Stimulated activated CD4-positive, alpha-beta T cell treated with anti-CD3 and anti-CD28 coated beads, Interleukin-1b, Interleukin-23, amount 100 ng/mL, for 1 hour (primary cell): Measurements from ENCODE around the gene EEF1AKMT2.

Experiments used
- DNase-seq, 2 donors: peaks; one replicate each; pipeline ENCODE4 v3.0.0-alpha.2; 2020; ENCODE audit warnings: low read depth in 2 of 2

EEF1AKMT2 gene

GRCh38 chr10:124737221-124737620 lies 54.5 kb downstream of the EEF1AKMT2 start:
- no peak for DNase-seq

- no peak for DNase-seq
These were observed 55.1 kb downstream of the EEF1AKMT2 start for GRCh38 chr10:124736491-124737136.

- no peak for DNase-seq
These were observed 56.0 kb downstream of the EEF1AKMT2 start for GRCh38 chr10:124735491-124736286.

GRCh38 chr10:124734311-124735166 lies 57.1 kb downstream of the EEF1AKMT2 start:
- DNase-seq, result no peak

GRCh38 chr10:124733571-124734245 lies 58.0 kb downstream of the EEF1AKMT2 start:
- DNase-seq, result no peak

GRCh38 chr10:124732931-124733570 lies 58.6 kb downstream of the EEF1AKMT2 start:
- no peak for DNase-seq

- no peak for DNase-seq
These were observed 60.1 kb downstream of the EEF1AKMT2 start for GRCh38 chr10:124731551-124731950.

- DNase-seq, result no peak
These were observed 60.9 kb downstream of the EEF1AKMT2 start for GRCh38 chr10:124730790-124731189.

GRCh38 chr10:124728830-124729661 lies 62.6 kb downstream of the EEF1AKMT2 start:
- no peak for DNase-seq

- no peak for DNase-seq
These were observed 63.4 kb downstream of the EEF1AKMT2 start for GRCh38 chr10:124728071-124728829.

GRCh38 chr10:124727361-124727960 lies 64.2 kb downstream of the EEF1AKMT2 start:
- no peak for DNase-seq

- no peak for DNase-seq
These were observed 65.9 kb downstream of the EEF1AKMT2 start for GRCh38 chr10:124725791-124726190.

GRCh38 chr10:124725171-124725631 lies 66.5 kb downstream of the EEF1AKMT2 start:
- no peak for DNase-seq

GRCh38 chr10:124724279-124725027 lies 67.2 kb downstream of the EEF1AKMT2 start:
- DNase-seq, result no peak

- DNase-seq, result no peak
These were observed 67.9 kb downstream of the EEF1AKMT2 start for GRCh38 chr10:124723826-124724225.

- DNase-seq, result no peak
These were observed 68.6 kb downstream of the EEF1AKMT2 start for GRCh38 chr10:124722798-124723783.
